ENCODE results near the gene CNNM3.

The CNNM3 gene

DNA sequence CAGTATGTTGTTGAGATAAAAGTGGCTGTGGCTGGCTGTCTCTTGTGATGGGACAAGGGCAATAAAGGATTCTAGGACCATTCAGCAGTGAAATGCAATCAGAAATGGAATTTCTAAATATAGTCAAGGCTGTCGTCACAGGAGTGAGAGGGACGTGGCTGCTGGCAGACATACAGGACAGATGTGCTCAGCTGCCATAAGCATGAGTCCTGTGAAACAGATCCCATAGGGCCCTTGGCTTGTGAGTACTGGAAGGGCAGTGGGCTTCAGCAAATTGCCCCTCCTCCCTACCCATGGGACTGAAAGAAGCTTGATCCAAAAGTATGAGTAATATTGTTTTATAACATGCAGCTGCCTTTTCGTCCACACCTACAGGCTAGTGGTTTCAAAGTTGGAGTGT lies 4.2 kb upstream of the CNNM3 start:
- DNase-seq (ENCODE audit: insufficient read length) (no peak), FAIRE-seq (no peak)
- TF ChIP-seq TAF1 (IDR thresholded peaks at IDR 0.05; ENCODE audit: borderline replicate concordance, low read depth, low read length) (no peak), POLR2AphosphoS5 (IDR thresholded peaks at IDR 0.05; ENCODE audit: low read depth, low read length) (no peak), POLR2A (IDR thresholded peaks at IDR 0.05; ENCODE audit: low read depth, low read length) (no peak)

- FAIRE-seq (no peak), DNase-seq (ENCODE audit: insufficient read length) (no peak)
- TF ChIP-seq POLR2AphosphoS5 (IDR thresholded peaks at IDR 0.05; ENCODE audit: low read depth, low read length), result no peak
- no peak for TF ChIP-seq POLR2A (IDR thresholded peaks at IDR 0.05; ENCODE audit: low read depth, low read length)
- no peak for TF ChIP-seq TAF1 (IDR thresholded peaks at IDR 0.05; ENCODE audit: borderline replicate concordance, low read depth, low read length)
These were observed 2.4 kb upstream of the CNNM3 start for GRCh38 chr2:96813656-96814055.

DNA sequence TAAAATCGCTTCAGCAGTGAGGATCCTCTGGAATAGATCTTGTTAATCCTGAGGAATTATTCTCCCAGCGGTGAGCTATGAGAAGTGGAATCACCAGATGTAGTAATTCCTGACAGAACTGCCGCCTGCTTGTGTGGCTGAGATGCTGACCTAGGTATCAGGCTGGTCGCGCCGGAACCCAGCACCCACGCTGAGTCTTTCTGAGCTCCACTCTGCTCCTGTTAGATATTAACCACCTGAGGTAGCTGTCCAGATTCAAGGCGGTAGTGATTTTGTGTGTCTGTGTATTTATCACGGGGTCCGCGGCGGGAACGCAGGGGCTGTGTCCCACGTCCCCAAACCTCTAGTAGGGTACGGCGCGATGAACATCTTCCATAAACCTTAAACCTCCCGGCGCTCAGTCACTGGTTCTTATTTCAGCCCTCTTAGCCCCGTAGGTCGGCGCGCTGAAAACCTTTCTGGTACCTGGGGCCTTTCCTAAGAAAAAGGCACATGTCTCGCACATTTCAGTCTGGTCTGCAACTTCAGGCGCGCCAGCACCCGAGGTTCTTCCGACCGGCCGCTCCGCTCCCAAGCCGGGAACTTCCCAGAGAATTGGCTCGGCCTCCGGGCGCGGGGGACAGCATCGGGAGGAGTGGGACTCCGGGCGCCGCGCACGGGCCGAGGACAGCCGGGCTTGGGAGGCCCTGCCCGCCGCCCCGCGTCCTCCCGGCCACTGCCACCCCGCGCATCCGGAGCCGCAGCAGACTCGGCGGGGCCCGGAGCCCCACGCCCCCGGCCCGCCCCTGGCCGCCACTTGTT lies 542 bp upstream of the CNNM3 start:
- TF ChIP-seq TAF1 (IDR thresholded peaks at IDR 0.05; ENCODE audit: borderline replicate concordance, low read depth, low read length), result no peak
- TF ChIP-seq POLR2AphosphoS5 (IDR thresholded peaks at IDR 0.05; ENCODE audit: low read depth, low read length), result no peak
- TF ChIP-seq POLR2A (IDR thresholded peaks at IDR 0.05; ENCODE audit: low read depth, low read length), result no peak
- DNase-seq (ENCODE audit: insufficient read length) (no peak), FAIRE-seq (no peak)

DNA sequence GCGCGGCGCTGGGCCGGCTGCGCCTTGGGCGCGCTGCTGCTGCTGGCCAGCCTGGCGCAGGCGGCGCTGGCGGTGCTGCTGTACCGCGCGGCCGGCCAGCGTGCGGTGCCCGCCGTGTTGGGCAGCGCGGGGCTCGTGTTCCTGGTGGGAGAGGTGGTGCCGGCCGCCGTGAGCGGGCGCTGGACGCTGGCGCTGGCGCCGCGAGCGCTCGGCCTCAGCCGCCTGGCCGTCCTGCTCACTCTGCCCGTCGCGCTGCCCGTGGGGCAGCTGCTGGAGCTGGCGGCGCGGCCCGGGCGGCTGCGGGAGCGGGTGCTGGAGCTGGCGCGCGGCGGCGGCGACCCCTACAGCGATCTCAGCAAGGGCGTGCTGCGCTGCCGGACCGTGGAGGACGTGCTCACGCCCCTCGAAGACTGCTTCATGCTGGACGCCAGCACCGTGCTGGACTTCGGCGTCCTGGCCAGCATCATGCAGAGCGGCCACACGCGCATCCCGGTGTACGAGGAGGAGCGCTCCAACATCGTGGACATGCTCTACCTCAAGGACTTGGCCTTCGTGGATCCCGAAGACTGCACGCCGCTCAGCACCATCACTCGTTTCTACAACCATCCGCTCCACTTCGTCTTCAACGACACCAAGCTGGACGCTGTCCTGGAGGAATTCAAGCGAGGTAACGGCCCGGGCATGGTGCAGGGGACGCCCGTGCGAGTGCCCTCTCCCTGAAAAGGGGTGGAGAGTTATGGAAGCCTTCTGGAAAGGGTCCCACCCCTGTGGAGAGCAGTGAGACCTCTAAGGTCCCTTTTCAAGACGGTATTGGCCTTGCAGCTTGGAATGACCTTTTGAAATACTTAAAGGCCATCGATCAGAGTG lies 1.0 kb downstream of the CNNM3 start:
- no peak for FAIRE-seq
- DNase-seq (ENCODE audit: insufficient read length), result no peak
- TF ChIP-seq POLR2A (IDR thresholded peaks at IDR 0.05; ENCODE audit: low read depth, low read length) (no peak), POLR2AphosphoS5 (IDR thresholded peaks at IDR 0.05; ENCODE audit: low read depth, low read length) (no peak), TAF1 (IDR thresholded peaks at IDR 0.05; ENCODE audit: borderline replicate concordance, low read depth, low read length) (no peak)

GRCh38 chr2:96817882-96818281 lies 1.8 kb downstream of the CNNM3 start:
- DNase-seq (ENCODE audit: insufficient read length) (no peak), FAIRE-seq (no peak)
- TF ChIP-seq POLR2A (IDR thresholded peaks at IDR 0.05; ENCODE audit: low read depth, low read length) (no peak), POLR2AphosphoS5 (IDR thresholded peaks at IDR 0.05; ENCODE audit: low read depth, low read length) (no peak), TAF1 (IDR thresholded peaks at IDR 0.05; ENCODE audit: borderline replicate concordance, low read depth, low read length) (no peak)

DNA sequence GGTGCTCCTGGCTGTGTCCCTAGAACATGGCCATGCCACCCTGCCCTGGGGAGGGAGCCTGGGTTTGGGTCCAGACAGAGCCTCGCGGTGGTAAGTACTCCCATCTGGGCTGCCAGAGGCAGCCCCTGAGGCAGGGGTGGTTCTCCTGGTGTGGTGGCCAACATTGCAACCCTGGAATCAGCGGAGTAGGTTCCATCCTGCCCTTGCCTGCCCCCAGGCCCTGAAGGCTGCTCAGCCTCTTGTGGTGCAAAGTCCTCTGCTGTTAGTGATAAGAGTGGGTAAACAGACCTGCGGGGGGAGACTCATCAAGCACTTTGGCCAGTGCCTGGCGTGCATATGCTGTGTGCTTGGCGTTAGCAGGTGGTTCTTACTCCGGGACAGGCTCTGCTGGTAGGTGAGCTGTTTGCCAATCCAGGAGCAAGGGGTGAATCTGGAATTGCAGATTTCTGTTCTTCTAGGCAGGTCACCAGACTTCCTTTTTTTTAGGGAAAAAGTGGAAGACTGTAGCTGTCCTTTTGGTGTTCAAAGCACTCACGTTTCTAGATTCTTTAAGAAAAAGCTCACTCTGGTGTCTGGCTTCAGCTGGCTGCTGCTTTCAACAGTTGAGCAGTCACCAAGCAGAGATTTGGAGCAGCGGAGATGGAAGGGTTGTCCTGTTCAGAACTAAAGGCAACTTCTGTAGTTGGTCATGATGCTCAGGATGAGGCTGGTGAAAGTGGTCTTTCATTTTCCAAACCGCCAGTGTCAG lies 3.2 kb downstream of the CNNM3 start:
- FAIRE-seq, result no peak
- TF ChIP-seq TAF1 (IDR thresholded peaks at IDR 0.05; ENCODE audit: borderline replicate concordance, low read depth, low read length), result no peak
- no peak for TF ChIP-seq POLR2A (IDR thresholded peaks at IDR 0.05; ENCODE audit: low read depth, low read length)
- no peak for TF ChIP-seq POLR2AphosphoS5 (IDR thresholded peaks at IDR 0.05; ENCODE audit: low read depth, low read length)
- no peak for DNase-seq (ENCODE audit: insufficient read length)

DNA sequence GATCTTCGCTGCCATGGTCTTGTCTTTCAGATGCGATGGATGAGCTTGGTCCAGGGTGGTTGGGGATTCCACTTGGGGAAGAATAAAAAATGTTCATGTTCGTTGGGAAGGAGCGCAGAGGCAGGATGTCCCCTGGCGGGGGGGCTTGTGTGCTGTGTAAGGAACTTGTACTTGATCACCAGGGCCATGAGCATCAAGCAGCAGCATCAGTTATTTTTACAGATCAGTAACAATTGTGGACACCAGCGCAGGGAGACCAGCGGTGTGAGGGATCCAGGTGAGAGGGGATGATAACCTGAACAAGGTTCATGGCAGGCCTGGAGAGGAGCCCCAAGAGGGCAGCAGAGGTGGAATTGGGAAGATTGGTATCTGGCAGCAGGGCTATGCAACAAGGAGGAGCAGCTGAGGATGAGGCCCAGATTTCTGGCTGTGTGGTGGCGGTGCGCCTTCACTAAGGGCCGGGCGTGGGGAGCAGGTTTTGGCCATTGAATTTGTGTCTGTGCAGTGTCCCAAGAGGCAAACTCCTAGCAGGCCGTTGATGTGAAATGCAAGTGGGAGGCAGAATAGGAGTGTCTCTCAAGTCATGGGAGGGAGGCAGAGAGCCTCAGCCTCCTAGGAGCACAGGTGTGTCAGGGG lies 3.9 kb downstream of the CNNM3 start:
- TF ChIP-seq POLR2AphosphoS5 (IDR thresholded peaks at IDR 0.05; ENCODE audit: low read depth, low read length) (no peak), POLR2A (IDR thresholded peaks at IDR 0.05; ENCODE audit: low read depth, low read length) (no peak), TAF1 (IDR thresholded peaks at IDR 0.05; ENCODE audit: borderline replicate concordance, low read depth, low read length) (no peak)
- no peak for DNase-seq (ENCODE audit: insufficient read length)
- FAIRE-seq, result no peak

DNA sequence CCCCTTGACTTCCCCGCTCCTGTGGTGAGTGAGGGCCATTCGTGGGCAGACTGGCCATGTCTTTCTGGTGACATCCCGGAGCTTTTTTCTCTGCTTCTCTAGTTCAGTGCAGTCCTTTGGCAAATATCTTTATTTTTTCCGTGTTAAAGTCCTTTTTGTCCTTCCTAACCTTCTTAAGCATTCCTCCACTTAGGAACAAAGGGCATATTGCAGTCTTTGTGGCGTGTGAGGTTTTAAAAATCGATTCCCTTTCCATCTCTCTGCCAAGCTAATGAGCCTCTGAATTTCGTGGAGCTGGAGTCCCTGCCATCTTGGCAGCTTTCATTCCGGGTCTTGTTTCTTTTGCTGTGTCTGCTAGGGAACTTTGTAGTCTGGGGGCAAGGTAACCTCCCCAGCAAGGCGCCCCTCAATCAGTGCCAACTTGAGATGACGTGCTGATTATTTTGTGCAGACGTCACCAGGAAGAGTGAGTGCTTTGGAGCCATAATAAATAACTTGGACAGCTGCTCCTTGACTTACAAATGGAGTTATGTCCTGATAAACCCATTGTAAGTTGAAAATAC lies 5.1 kb downstream of the CNNM3 start:
- no peak for TF ChIP-seq POLR2AphosphoS5 (IDR thresholded peaks at IDR 0.05; ENCODE audit: low read depth, low read length)
- TF ChIP-seq TAF1 (IDR thresholded peaks at IDR 0.05; ENCODE audit: borderline replicate concordance, low read depth, low read length), result no peak
- DNase-seq (ENCODE audit: insufficient read length) (no peak), FAIRE-seq (no peak)

DNA sequence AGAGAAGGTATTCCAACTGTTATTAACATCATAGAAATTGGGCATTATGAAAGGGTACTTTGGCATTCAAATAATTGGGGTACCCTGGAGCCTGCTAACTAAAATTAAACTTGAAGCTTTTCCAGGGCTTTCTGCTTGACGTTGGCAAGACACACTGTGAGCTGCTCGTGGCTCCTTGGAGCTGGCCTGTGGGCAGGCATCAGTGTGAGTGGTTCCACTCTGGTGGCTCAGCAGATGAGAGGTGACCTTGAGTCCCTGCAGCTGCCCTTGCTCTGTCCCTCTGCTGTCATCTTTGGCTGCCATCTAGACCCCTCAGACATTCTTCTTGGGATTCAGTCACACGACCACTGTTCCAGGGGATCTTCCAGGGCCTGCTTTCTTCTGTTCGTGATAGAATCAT lies 6.7 kb downstream of the CNNM3 start:
- no peak for DNase-seq (ENCODE audit: insufficient read length)
- FAIRE-seq, result no peak
- no peak for TF ChIP-seq POLR2A (IDR thresholded peaks at IDR 0.05; ENCODE audit: low read depth, low read length)
- no peak for TF ChIP-seq TAF1 (IDR thresholded peaks at IDR 0.05; ENCODE audit: borderline replicate concordance, low read depth, low read length)
- no peak for TF ChIP-seq POLR2AphosphoS5 (IDR thresholded peaks at IDR 0.05; ENCODE audit: low read depth, low read length)

- FAIRE-seq (no peak), DNase-seq (ENCODE audit: insufficient read length) (no peak)
- TF ChIP-seq POLR2A (IDR thresholded peaks at IDR 0.05; ENCODE audit: low read depth, low read length) (no peak), TAF1 (IDR thresholded peaks at IDR 0.05; ENCODE audit: borderline replicate concordance, low read depth, low read length) (no peak), POLR2AphosphoS5 (IDR thresholded peaks at IDR 0.05; ENCODE audit: low read depth, low read length) (no peak)
These were observed 7.1 kb downstream of the CNNM3 start for GRCh38 chr2:96823198-96823597.

Data from GM12892 (cell line).